K562 (cell line): Measurements from ENCODE around the gene OTULIN.

Experiments used
- DIDO1 ChIP-seq: fragments of 450-650 bp; IDR thresholded peaks from 2 replicates; pipeline ENCODE4 v1.6.1; 2016; ENCODE audit warnings: low read depth, missing biosample characterization, missing genetic modification characterization
- HCFC1 ChIP-seq: IDR thresholded peaks from 2 replicates; pipeline ENCODE4 v1.6.1; 2012; ENCODE audit warnings: low read depth, low read length, improper control_type of control experiment
- KDM1A ChIP-seq, 2 experiments: fragments of 450-650 bp; IDR thresholded peaks; 2 replicates each; pipeline ENCODE4 v1.6.1; 2016; ENCODE audit warnings: mild to moderate bottlenecking in 2 of 2
- RCOR1 ChIP-seq, 2 experiments: IDR thresholded peaks; 2 replicates each; pipeline ENCODE4 v1.6.1; 2012; ENCODE audit warnings: low read depth in 2 of 2, low read length in 2 of 2, borderline replicate concordance in 1 of 2, improper control_type of control experiment in 1 of 2
- SMC3 ChIP-seq: conservative IDR thresholded peaks from 2 replicates; pipeline ENCODE4 v1.6.1; 2011; ENCODE audit warnings: low read depth, low read length, improper control_type of control experiment; ENCODE audit not compliant: insufficient read depth
- TCF7L2 ChIP-seq: fragments of 150-350 bp; IDR thresholded peaks from 2 replicates; pipeline ENCODE4 v1.6.1; 2016; ENCODE audit warnings: low read depth, mild to moderate bottlenecking, low read length, moderate library complexity
- ZNF780A ChIP-seq: fragments of 250-450 bp; sonication (Bioruptor Pico); IDR thresholded peaks from 2 replicates; pipeline ENCODE4 v1.5.0; 2021; ENCODE audit warnings: mild to moderate bottlenecking
- TF ChIP-seq, protein P1 (sequence below): sonication (generic); formaldehyde crosslinking; IDR thresholded peaks from 2 replicates; pipeline ENCODE4 v1.8.0; 2022; ENCODE audit warnings: mild to moderate bottlenecking, missing genetic modification reagents
- TF ChIP-seq, protein P2 (sequence below): fragments of 450-650 bp; formaldehyde crosslinking; IDR thresholded peaks from 2 replicates; pipeline ENCODE4 v1.4.0; 2020; ENCODE audit warnings: mild to moderate bottlenecking, moderate library complexity
- TF ChIP-seq, protein P3 (sequence below), 2 experiments: fragments of 450-650 bp in 1 of 2; sonication (generic) in 1 of 2; formaldehyde crosslinking in 1 of 2; IDR thresholded peaks in 1 of 2; conservative IDR thresholded peaks in 1 of 2; 2 replicates each; pipeline versions ENCODE4 v1.6.1 to v1.8.1; 2016 to 2023; ENCODE audit warnings: mild to moderate bottlenecking in 2 of 2, moderate library complexity in 2 of 2, inconsistent platforms in 1 of 2, missing genetic modification reagents in 1 of 2
- TF ChIP-seq, protein P4 (sequence below): sonication (generic); formaldehyde crosslinking; IDR thresholded peaks from 2 replicates; pipeline ENCODE4 v1.9.0; 2022; ENCODE audit warnings: mild to moderate bottlenecking, missing genetic modification reagents

DNA sequence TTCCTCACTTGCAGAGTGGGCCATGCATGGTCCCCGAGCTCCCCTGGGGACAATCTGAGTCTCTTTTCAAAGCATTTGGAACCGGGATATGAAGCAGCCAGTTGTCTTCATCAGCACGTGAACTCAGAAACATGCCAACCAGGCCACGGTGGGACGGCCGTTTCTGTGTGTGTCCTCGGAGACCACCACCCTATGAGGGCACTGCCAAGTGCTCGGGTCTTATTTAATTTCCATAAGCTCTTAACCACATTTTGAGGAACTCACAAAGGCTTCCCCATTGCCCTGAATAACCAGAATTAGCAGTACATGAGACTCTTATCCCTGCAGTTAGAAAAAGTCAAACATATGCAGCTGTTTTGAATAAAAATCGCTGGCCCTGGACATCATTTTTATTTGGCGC, 60.1 kb downstream of the OTULIN start:
- TF ChIP-seq SMC3 (no peak), ZNF780A (no peak), KDM1A (IDR thresholded peaks at IDR 0.05) (no peak), TCF7L2 (no peak), HCFC1 (no peak), DIDO1 (tag) (no peak), RCOR1 (IDR thresholded peaks at IDR 0.05; ENCODE audit: borderline replicate concordance in 1 of 2, low read depth in 2 of 2, low read length in 2 of 2) (no peak)
- TF ChIP-seq, protein P1, sequence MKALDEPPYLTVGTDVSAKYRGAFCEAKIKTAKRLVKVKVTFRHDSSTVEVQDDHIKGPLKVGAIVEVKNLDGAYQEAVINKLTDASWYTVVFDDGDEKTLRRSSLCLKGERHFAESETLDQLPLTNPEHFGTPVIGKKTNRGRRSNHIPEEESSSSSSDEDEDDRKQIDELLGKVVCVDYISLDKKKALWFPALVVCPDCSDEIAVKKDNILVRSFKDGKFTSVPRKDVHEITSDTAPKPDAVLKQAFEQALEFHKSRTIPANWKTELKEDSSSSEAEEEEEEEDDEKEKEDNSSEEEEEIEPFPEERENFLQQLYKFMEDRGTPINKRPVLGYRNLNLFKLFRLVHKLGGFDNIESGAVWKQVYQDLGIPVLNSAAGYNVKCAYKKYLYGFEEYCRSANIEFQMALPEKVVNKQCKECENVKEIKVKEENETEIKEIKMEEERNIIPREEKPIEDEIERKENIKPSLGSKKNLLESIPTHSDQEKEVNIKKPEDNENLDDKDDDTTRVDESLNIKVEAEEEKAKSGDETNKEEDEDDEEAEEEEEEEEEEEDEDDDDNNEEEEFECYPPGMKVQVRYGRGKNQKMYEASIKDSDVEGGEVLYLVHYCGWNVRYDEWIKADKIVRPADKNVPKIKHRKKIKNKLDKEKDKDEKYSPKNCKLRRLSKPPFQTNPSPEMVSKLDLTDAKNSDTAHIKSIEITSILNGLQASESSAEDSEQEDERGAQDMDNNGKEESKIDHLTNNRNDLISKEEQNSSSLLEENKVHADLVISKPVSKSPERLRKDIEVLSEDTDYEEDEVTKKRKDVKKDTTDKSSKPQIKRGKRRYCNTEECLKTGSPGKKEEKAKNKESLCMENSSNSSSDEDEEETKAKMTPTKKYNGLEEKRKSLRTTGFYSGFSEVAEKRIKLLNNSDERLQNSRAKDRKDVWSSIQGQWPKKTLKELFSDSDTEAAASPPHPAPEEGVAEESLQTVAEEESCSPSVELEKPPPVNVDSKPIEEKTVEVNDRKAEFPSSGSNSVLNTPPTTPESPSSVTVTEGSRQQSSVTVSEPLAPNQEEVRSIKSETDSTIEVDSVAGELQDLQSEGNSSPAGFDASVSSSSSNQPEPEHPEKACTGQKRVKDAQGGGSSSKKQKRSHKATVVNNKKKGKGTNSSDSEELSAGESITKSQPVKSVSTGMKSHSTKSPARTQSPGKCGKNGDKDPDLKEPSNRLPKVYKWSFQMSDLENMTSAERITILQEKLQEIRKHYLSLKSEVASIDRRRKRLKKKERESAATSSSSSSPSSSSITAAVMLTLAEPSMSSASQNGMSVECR: no peak
- TF ChIP-seq, protein P2, sequence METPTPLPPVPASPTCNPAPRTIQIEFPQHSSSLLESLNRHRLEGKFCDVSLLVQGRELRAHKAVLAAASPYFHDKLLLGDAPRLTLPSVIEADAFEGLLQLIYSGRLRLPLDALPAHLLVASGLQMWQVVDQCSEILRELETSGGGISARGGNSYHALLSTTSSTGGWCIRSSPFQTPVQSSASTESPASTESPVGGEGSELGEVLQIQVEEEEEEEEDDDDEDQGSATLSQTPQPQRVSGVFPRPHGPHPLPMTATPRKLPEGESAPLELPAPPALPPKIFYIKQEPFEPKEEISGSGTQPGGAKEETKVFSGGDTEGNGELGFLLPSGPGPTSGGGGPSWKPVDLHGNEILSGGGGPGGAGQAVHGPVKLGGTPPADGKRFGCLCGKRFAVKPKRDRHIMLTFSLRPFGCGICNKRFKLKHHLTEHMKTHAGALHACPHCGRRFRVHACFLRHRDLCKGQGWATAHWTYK (CRISPR knock-in tag): no peak
- TF ChIP-seq, protein P3, sequence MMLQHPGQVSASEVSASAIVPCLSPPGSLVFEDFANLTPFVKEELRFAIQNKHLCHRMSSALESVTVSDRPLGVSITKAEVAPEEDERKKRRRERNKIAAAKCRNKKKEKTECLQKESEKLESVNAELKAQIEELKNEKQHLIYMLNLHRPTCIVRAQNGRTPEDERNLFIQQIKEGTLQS (IDR thresholded peaks at IDR 0.05): no peak
- TF ChIP-seq, protein P3 (CRISPR knock-in tag; conservative IDR thresholded peaks at IDR 0.05): no peak
- TF ChIP-seq, protein P4, sequence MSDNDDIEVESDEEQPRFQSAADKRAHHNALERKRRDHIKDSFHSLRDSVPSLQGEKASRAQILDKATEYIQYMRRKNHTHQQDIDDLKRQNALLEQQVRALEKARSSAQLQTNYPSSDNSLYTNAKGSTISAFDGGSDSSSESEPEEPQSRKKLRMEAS (CRISPR knock-in tag): no peak
